HepG2 (cell line): ENCODE results near the gene SPCS2. TPM values are rescaled to one million over a fixed set of nuclear protein-coding genes. Genes with fewer than 3 reads are reported as not detected.

ENCODE experiments used
- ATF6 ChIP-seq: sonication (generic); formaldehyde crosslinking; conservative IDR thresholded peaks from 2 replicates; pipeline ENCODE4 v1.4.0; 2020; ENCODE audit warnings: missing genetic modification reagents
- KAT8 ChIP-seq: IDR thresholded peaks from 2 replicates; pipeline ENCODE4 v1.6.1; 2016; ENCODE audit warnings: missing genetic modification reagents, missing compliant biosample characterization
- KLF13 ChIP-seq: sonication (generic); formaldehyde crosslinking; IDR thresholded peaks from 2 replicates; pipeline ENCODE4 v1.4.0; 2020; ENCODE audit warnings: mild to moderate bottlenecking, missing genetic modification reagents
- SIX1 ChIP-seq: sonication (generic); formaldehyde crosslinking; IDR thresholded peaks from 2 replicates; pipeline ENCODE4 v1.4.0; 2020; ENCODE audit warnings: missing genetic modification reagents, borderline replicate concordance
- UBTF ChIP-seq: sonication (generic); formaldehyde crosslinking; IDR thresholded peaks from 2 replicates; pipeline ENCODE4 v1.4.0; 2020; ENCODE audit warnings: mild to moderate bottlenecking, missing genetic modification reagents
- YEATS2 ChIP-seq: sonication (generic); formaldehyde crosslinking; IDR thresholded peaks from 2 replicates; pipeline ENCODE4 v1.4.0; 2020; ENCODE audit warnings: missing genetic modification reagents, borderline replicate concordance
- ZNF574 ChIP-seq: sonication (generic); formaldehyde crosslinking; IDR thresholded peaks from 2 replicates; pipeline ENCODE4 v1.4.0; 2020; ENCODE audit warnings: missing genetic modification reagents
- ZNF614 ChIP-seq: IDR thresholded peaks from 2 replicates; pipeline ENCODE4 v1.6.1; 2018; ENCODE audit warnings: missing biosample characterization, missing genetic modification reagents, inconsistent platforms, borderline replicate concordance
- ZXDC ChIP-seq: sonication (generic); formaldehyde crosslinking; IDR thresholded peaks from 2 replicates; pipeline ENCODE4 v1.5.0; 2020; ENCODE audit warnings: mild to moderate bottlenecking, missing genetic modification reagents
- polyA plus RNA-seq, 8 experiments: library from polyadenylated mRNA; depleted of rRNA in 3 of 8; stranded (reverse) in 7 of 8; unstranded in 1 of 8; fragments of >200 nt; fragmentation: Illumina TruSeq in 4 of 8; extraction: Trizol in 4 of 8; gene quantifications; 2 replicates each; pipeline versions ENCODE4 v1.2.1 to v1.2.3, GENCODE V29; 2011 to 2016; ENCODE audit warnings: low read depth in 4 of 8, missing spikeins in 1 of 8, mixed read lengths in 1 of 8; ENCODE audit not compliant: insufficient read depth in 1 of 8
- total RNA-seq, 5 experiments: library from RNA; depleted of rRNA; stranded (reverse); fragments of >200 nt; fragmentation: Illumina TruSeq; extraction: Trizol; gene quantifications; 2 replicates each; pipeline ENCODE4 v1.2.3, GENCODE V29; 2016; ENCODE audit warnings: low read depth in 1 of 5

Gene SPCS2
- total and polyA plus RNA-seq, 2 of the 13 experiments (the other 11 are each of a cell fraction or from before 2014, with no cell fraction given), result 87.3 to 142 TPM

- TF ChIP-seq ZNF574 (CRISPR knock-in tag), result no peak
- no peak for TF ChIP-seq YEATS2 (CRISPR knock-in tag)
- TF ChIP-seq ZNF614, result no peak
- TF ChIP-seq KLF13, result no peak
- TF ChIP-seq SIX1, result no peak
- TF ChIP-seq KAT8, result no peak
- TF ChIP-seq ATF6 (CRISPR knock-in tag), result no peak
- TF ChIP-seq UBTF (CRISPR knock-in tag), result no peak
- TF ChIP-seq ZXDC, result no peak
These were observed 6.8 kb upstream of the SPCS2 start (continued) for GRCh38 chr11:74942073-74942759.
